Non-pigmented ciliary epithelial cell (primary cell): ENCODE measurements around the gene RPS6KB1.
"Not testable (repeated sequence)": the region's sequence is repeated elsewhere in the genome, so short reads cannot be mapped to it uniquely, and the experiment has no call there.

Source experiments
- DNase-seq: peaks from one replicate; pipeline ENCODE4 v3.0.0-alpha.2; 2010; ENCODE audit warnings: low read depth

Gene RPS6KB1

DNA sequence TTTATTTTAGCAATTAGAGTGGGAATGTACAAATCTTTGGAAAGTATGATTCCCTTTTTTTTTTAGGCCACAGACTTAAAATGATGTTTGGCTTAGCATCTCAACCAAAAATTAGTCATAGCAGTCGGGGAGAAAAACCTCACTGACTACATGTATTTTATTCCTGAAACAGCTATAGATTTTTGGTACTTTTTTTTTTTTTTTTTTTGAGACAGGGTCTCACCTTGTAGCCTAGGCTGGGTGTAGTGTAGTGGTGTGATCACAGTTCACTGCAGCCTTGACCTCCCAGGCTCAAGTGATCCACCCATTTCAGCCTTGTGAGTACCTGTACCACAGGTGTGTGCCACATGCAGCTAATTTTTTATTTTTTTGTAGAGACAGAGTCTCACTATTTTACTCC, 48.2 kb downstream of the RPS6KB1 start:
- DNase-seq = no peak

DNA sequence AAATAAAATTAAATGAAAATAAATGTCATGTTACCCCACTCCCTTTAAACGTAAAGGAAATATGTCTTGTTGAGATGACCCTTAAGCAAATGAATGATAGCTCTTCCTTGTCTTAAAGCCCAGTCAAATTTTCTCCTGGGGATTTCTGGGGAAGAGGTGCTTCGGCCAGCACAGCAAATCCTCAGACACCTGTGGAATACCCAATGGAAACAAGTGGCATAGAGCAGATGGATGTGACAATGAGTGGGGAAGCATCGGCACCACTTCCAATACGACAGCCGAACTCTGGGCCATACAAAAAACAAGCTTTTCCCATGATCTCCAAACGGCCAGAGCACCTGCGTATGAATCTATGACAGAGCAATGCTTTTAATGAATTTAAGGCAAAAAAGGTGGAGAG, 53.5 kb downstream of the RPS6KB1 start:
- not testable (repeated sequence) for DNase-seq

DNA sequence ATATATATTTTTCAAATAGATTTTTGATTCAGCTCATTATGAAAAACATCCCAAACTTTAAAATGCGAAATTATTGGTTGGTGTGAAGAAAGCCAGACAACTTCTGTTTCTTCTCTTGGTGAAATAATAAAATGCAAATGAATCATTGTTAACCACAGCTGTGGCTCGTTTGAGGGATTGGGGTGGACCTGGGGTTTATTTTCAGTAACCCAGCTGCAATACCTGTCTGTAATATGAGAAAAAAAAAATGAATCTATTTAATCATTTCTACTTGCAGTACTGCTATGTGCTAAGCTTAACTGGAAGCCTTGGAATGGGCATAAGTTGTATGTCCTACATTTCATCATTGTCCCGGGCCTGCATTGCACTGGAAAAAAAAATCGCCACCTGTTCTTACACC, 54.4 kb downstream of the RPS6KB1 start:
- DNase-seq = not testable (repeated sequence)

DNA sequence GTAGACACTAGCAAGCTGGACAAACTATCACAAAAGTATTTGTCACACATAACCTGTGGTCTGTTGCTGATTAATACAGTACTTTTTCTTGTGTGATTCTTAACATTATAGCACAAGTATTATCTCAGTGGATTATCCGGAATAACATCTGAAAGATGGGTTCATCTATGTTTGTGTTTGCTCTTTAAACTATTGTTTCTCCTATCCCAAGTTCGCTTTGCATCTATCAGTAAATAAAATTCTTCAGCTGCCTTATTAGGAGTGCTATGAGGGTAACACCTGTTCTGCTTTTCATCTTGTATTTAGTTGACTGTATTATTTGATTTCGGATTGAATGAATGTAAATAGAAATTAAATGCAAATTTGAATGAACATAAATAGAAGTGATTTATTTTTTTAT, 57.1 kb downstream of the RPS6KB1 start:
- no peak for DNase-seq

DNA sequence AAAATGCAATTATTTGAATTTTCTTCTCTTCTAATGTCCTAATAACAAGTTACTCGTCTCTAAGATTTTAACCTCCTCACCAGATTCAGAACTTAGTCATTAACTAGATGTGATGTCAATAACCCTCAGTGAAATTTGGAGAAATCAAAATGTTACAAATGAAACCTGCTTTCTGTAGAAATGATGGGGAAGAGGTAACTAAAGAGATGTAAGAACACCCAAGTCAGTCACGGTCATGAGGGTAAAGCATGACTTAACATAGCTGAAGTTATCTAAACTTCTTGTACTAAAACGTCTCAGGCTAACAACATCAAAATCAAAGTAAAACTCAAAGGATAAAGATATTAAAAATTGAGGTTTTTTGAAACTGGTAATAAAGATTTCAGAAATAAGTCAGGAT, 61.9 kb downstream of the RPS6KB1 start:
- DNase-seq = no peak

DNA sequence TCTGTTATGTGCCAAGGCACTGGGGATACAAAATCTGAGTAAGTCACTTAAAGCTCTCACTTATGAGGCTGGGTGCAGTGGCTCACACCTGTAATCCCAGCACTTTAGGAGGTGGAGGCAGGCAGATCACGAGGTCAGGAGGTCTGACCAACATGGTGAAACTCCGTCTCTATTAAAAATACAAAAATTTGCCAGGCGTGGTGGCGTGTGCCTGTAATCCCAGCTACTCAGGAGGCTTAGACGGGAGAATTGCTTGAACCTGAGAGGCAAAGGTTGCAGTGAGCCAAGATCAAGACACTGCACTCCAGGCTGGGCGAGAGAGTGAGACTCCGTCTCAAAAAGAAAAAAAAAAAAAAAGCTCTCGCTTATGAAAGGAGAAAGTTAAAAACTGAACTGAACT, 66.7 kb downstream of the RPS6KB1 start:
- not testable (repeated sequence) for DNase-seq

DNA sequence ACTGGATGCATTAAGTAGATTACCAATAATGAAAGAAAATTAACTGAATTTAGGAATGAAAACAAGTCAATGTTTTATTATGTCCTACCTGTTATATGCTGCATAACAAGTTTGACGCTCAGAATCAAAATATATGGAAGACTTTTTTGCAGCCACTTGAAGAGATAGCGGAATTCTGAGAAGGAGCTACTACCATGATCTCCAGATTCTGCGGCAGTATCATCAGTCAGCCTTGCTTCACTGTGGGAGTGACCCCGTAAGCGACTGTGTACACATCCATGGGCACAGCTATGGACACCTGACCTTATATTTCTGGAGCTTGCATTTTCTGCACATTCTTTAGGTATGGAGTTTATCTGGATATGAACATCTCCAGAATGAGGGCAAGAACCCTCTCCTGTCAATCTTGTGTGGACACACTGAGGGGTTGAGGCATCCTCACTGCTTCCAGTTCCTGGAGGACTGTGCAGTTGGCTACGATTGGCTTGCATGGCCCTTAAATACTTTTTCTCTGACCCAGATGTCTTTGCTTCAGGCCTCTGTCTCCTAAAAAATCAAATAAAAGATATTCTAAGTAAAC, 69.9 kb downstream of the RPS6KB1 start:
- no peak for DNase-seq

DNA sequence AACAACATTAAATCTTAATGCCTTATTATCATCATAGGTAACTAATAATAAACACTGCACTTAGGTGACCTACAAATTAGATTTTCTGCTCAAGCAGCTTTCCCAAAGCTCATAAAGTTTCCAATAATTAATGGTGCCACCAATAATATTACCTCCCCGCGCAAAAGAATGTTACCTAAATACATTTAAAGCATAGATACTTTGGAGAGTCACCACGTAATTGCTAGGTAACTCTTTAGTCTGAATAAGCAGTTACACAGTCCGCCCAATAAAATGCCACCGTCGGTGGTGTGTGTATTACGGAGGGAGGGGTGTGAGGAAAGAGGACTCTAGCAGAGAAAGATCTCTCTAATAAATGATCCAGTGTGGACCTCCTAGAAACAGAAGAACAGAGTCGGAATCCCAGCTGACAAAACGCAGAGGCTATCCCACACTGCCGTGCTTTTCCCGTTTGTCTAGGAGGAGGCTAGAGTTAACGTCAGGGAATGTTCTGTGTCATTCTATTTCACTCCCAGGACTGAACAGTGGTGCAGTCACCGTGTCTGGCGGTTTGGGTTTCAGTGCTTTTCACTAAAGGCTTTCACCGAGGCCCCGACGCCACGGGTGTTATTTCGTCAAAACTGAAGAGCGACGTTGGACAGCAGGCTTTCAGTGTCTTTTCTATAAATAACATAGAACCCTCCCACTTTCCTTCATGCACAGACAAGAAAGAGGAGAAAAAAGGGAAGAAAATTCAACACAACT, 71.0 kb downstream of the RPS6KB1 start:
- DNase-seq = peak; percentile 19

DNA sequence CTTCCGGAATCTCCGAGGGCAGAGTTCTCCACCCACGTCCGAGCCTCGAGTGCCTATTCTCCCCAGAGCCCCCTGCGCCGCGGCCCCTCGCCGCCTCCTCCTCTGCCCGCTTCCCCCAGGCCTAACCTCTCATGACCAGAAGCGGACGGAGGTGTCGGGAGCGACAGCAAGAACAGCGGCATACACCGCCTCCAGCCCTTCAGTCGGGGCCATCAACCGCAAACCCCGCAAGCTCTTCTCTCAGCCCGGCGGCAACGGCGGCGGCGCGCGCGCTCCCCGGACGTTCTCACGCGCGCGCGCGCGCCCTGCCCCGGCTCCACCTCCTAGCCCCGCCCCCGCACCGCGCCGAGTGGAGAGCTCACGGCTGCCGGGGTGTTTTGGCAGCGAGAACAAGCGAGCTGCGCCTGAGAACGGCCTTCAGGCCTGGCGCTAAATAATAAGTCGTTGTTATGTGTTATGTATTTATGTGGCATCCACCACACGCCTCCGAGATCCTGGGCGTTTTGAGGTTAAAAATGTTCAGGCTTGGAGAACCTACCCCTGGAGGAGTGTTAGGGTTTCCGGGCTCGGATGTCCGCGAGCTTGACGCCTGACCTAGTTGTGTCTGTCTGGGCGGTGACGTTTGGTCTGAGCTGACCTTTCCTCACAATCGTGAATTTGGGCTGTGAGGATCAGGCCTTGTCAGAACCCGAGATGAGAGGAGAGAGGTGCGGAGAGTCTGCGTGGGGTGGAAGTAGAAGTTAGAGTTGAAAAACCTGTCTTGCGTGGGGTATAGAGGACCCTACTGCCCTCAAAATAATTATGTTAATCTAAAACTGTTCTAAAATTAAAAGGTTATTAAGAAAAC, 71.8 kb downstream of the RPS6KB1 start, which contains the start of gene RNFT1:
RNFT1 (minus strand) TSS at position 259 of the 847 bp plus-strand sequence; CDS start at position 182, 77 bp downstream.
- DNase-seq = peak; percentile 30

DNA sequence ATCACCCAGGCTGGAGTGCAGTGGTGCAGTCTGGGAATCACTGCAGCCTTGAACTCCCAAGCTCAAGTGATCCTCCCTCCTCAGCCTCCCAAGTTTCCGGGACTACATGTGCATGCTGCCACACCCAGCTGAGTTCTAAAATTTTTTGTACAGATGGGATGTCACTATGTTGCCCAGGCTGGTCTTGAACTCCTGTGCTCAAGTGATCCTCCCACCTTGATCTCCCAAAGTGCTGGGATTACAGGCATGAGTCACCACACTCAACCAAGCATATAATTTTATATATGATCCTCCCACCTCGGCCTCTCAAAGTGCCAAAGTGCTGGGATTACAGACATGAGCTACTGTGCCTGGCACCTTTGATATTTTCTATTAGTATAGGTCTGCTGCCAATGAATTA, 78.8 kb downstream of the RPS6KB1 start:
- not testable (repeated sequence) for DNase-seq

DNA sequence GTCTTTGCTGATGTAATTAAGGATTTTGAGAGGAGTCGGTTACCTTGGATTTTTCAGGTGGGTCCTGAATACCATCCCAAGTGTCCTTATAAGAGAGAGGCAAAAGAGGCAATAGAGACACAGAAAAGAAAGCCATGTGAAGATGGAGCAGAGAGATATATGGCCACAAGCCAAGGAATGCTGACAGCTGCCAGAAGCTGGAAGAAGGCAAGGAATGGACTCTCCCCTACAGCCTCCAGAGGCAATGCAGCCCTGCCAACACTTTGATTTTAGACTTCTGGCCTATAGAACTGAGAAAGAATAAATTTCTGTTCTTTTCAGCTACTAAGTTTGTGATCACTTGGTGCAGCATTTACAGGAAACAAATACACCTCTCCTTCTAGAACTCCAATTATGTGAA, 79.9 kb downstream of the RPS6KB1 start:
- no peak for DNase-seq

DNA sequence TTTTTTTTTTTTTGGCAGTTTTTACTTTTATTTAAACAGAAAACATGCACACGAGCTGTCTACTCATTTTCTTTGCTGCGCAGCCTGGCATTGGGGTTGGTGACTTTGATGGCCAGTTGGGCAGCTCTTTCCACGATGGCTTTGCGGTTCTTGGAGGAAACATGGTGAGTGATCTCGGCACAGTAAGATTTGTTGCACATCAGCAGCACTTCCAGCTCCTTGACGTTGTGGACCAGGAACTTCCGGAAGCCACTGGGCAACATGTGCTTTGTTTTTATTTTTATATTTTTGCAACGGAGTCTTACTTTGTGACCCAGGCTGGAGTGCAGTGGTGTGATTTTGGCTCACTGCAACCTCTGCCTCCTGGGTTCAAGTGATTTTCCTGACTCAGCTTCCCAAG, 80.6 kb downstream of the RPS6KB1 start:
- not testable (repeated sequence) for DNase-seq

DNA sequence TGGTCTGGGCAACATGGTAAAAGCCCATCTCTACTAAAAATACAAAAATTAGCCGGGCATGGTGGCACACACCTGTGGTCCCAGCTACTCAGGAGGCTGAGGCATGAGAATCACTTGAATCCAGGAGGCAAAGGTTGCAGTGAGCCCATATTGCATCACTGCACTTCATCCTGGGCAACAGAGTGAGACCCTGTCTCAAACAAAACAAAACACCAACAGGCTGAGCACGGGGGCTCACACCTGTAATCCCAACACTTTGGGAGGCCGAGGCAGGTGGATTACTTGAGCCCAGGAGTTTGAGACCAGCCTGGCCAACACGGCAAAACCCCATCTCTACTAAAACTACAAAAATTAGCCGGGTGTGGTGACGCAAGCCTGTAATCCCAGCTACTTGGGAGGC, 82.2 kb downstream of the RPS6KB1 start:
- not testable (repeated sequence) for DNase-seq

DNA sequence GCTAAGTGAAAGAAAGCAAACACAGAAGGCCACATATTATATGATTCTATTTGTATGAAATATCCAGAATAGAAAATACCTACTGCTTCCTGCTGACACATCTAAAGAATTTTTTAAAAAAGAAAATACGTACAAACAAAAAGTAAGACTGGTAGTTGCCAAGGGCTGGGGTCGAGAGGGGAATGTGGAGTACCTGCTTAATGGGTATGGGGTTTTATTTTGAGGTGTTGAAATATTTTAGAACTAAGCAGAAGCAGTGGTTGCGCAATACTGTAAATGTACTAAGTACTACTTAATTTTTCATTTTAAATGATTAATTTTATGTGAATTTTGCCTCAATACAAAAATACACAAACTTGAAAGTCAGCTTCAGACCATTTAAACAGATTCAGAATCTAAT, 103.7 kb downstream of the RPS6KB1 start:
- not testable (repeated sequence) for DNase-seq
